Gastrocnemius medialis (tissue), 4 donors: ENCODE results near the gene RGS11. TPM values are rescaled to one million over a fixed set of nuclear protein-coding genes. Genes with fewer than 3 reads are reported as not detected.

ENCODE experiments used
- ATAC-seq, 2 donors: fragments of 150-250 bp; one replicate each; pipeline ENCODE4 v1.9.1; 2016
- DNase-seq, 2 donors: peaks; one replicate each; pipeline ENCODE4 v3.0.0-alpha.2; 2019
- H3K27ac ChIP-seq, 4 donors: fragments of 200-600 bp; sonication (generic); 1 replicate in 1 of 4; 2 replicates in 3 of 4; pipeline ENCODE4 v1.5.1; 2016 to 2018; ENCODE audit warnings: mild to moderate bottlenecking in 2 of 4, moderate library complexity in 1 of 4
- H3K27me3 ChIP-seq, 3 donors: fragments of 200-600 bp; sonication (generic) in 2 of 3; 1 replicate in 1 of 3; 2 replicates in 2 of 3; pipeline versions ENCODE4 v1.5.1 to v1.6.0; 2016 to 2019; ENCODE audit warnings: mild to moderate bottlenecking in 1 of 3, moderate library complexity in 1 of 3
- H3K36me3 ChIP-seq, 2 donors: fragments of 200-600 bp; sonication (generic) in 1 of 2; one replicate each; pipeline ENCODE4 v1.5.1; 2017 to 2018
- H3K4me1 ChIP-seq, 2 donors: fragments of 200-600 bp; sonication (generic) in 1 of 2; one replicate each; pipeline ENCODE4 v1.5.1; 2016 to 2017; ENCODE audit warnings: mild to moderate bottlenecking in 2 of 2
- H3K4me3 ChIP-seq, 4 donors: fragments of 200-600 bp; sonication (generic) in 3 of 4; 1 replicate in 1 of 4; 2 replicates in 3 of 4; pipeline ENCODE4 v1.5.1; 2016 to 2019; ENCODE audit warnings: mild to moderate bottlenecking in 2 of 4
- H3K9me3 ChIP-seq, 3 donors: fragments of 200-600 bp; sonication (generic) in 2 of 3; 1 replicate in 1 of 3; 2 replicates in 2 of 3; pipeline ENCODE4 v1.5.1; 2016 to 2019
- CTCF ChIP-seq, 5 experiments: fragments of 450-650 bp in 3 of 5; fragments of 200-600 bp in 2 of 5; sonication (generic) in 2 of 5; IDR thresholded peaks in 4 of 5; conservative IDR thresholded peaks in 1 of 5; 1 replicate in 4 of 5; 2 replicates in 1 of 5; pipeline ENCODE4 v1.5.1; 2016 to 2019; ENCODE audit warnings: antibody characterized with exemption in 5 of 5, mild to moderate bottlenecking in 3 of 5, moderate library complexity in 3 of 5
- POLR2A ChIP-seq, 2 donors: fragments of 450-650 bp; IDR thresholded peaks; one replicate each; pipeline ENCODE4 v1.6.1; 2017; ENCODE audit warnings: antibody characterized with exemption in 2 of 2, mild to moderate bottlenecking in 2 of 2, moderate library complexity in 2 of 2
- in situ Hi-C, 4 donors: fragments of 200-750 bp; cut with MboI; loops; one replicate each; pipeline versions ENCODE4 v1.15.0 to v1.8.0; 2017; ENCODE audit warnings: low sequenced_read_pairs in 4 of 4
- intact Hi-C: fragments of 100-400 bp; cut with DNase I; formaldehyde crosslinking; loops from one replicate; pipeline ENCODE4 v1.15.1; 2023; ENCODE audit warnings: low total_unique reads
- total RNA-seq, 4 donors: library from RNA; depleted of rRNA; stranded (reverse); fragments of >200 nt; gene quantifications; one replicate each; pipeline versions ENCODE4 v1.1.0 to v1.2.3, GENCODE V29; 2016

Gene RGS11
- total RNA-seq, 4 donors from 2014 or later = 1.2 to 2.2 (median 1.6) TPM

GRCh38 chr16:282491-282890, 6.7 kb upstream of the RGS11 start:
- in situ Hi-C loops = no loop called here
- H3K36me3 ChIP-seq = peaks cover 0 to 5% of the 10 kb centered on the region in 2 donors
- peaks cover 0 to 15% (median 9%) of the 10 kb centered on the region in 3 donors for H3K27me3 ChIP-seq
- H3K4me3 ChIP-seq = no peak overlapping the region
- no peak overlapping the region for H3K27ac ChIP-seq
- no peak for ATAC-seq
- peaks cover 6 to 7% of the 10 kb centered on the region in 2 donors for H3K4me1 ChIP-seq
- no peak for DNase-seq
- intact Hi-C loops = no loop called here
- TF ChIP-seq CTCF (IDR thresholded peaks at IDR 0.05 in 4 of 5, conservative IDR thresholded peaks at IDR 0.05 in 1 of 5) = no peak
- no peak for TF ChIP-seq POLR2A (IDR thresholded peaks at IDR 0.05)
- H3K9me3 ChIP-seq = no peaks in the 10 kb centered on the region

- no peak overlapping the region for H3K27ac ChIP-seq
- no peak for ATAC-seq
- intact Hi-C loops = no loop called here
- no peak overlapping the region for H3K4me3 ChIP-seq
- peaks cover 6 to 7% of the 10 kb centered on the region in 2 donors for H3K4me1 ChIP-seq
- no peaks in the 10 kb centered on the region for H3K36me3 ChIP-seq
- DNase-seq = no peak
- no peak for TF ChIP-seq POLR2A (IDR thresholded peaks at IDR 0.05)
- TF ChIP-seq CTCF (IDR thresholded peaks at IDR 0.05 in 4 of 5, conservative IDR thresholded peaks at IDR 0.05 in 1 of 5) = no peak
- peaks cover 0 to 15% (median 9%) of the 10 kb centered on the region in 3 donors for H3K27me3 ChIP-seq
- H3K9me3 ChIP-seq = no peaks in the 10 kb centered on the region
- in situ Hi-C loops = no loop called here
Observed at GRCh38 chr16:281660-282255, 6.0 kb upstream of the RGS11 start.

DNA sequence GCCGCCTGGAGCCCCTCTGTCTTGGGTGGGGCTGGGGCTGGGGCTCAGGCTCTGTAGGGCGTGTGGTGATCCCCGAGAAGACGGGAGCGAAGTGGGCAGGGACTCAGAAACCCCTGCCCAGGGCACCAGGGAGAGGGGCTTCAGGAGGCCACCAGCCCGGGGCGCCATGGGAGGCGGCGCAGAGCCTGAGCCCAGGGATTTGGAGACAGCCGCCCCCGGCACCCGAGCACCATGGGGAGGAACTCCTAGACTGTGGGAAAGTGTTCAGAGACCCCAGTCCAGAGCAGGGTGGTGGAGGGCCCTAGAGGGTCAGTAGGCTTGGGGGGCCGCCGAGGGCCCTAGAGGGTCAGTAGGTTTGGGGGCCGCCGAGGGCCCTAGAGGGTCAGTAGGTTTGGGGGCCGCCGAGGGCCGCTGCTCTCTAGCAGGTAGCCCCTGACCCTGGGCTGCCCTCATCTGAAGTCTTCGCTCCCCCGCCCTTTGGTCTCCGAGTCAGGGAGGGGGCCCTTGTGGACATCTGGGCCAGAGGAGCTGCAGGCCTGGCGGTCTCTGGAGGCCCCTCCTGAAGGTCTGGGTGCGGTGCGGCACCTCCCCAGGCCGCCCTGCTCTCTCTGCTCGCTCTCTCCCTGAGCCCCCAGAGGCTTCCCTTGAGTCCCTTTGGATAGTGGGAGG, 5.4 kb upstream of the RGS11 start:
- peaks cover 6 to 8% of the 10 kb centered on the region in 2 donors for H3K4me1 ChIP-seq
- in situ Hi-C loops = no loop called here
- ATAC-seq (no peak), DNase-seq (no peak)
- H3K27ac ChIP-seq = no peak overlapping the region
- peak overlapping the region; percentile 25 to 44 (median 28) for H3K4me3 ChIP-seq
- no peaks in the 10 kb centered on the region for H3K9me3 ChIP-seq
- intact Hi-C loops = no loop called here
- H3K27me3 ChIP-seq = peaks cover 0 to 16% (median 11%) of the 10 kb centered on the region in 3 donors
- no peak for TF ChIP-seq CTCF (IDR thresholded peaks at IDR 0.05 in 4 of 5, conservative IDR thresholded peaks at IDR 0.05 in 1 of 5)
- TF ChIP-seq POLR2A (IDR thresholded peaks at IDR 0.05) = no peak
- no peaks in the 10 kb centered on the region for H3K36me3 ChIP-seq

DNA sequence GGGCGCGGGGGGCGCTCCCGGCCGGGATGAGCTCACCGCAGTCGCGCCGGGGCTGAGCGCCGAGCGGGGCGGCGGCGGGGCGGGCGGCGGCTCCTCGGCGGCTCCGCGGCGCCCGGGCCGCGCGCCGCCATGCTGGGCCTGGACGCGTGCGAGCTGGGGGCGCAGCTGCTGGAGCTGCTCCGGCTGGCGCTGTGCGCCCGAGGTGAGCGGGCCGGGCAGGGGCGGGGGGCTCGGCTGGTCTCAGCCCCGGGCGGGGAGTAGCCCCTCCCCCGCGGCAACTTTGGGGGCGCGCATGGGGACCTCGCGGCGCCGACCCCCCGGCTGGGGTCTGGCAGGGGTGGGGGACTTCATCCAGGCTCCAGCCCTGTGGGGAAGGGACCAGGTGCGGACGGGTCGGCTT, 4.8 kb upstream of the RGS11 start, which contains the start of gene ARHGDIG:
Gene ARHGDIG, plus strand, starts transcription at position 40 of the 400 bp plus-strand sequence. Its CDS starts 90 bp downstream, at position 130.
- intact Hi-C loops (no loop called here), in situ Hi-C loops (no loop called here)
- Histone ChIP-seq H3K9me3 (no peaks in the 10 kb centered on the region), H3K4me1 (peaks cover 6 to 11% of the 10 kb centered on the region in 2 donors), H3K27ac (no peak within 1 kb of the TSS), H3K36me3 (no peaks in the 10 kb centered on the region), H3K4me3 (peak within 1 kb of the TSS; percentile 25 to 44 (median 28)), H3K27me3 (peaks cover 0 to 18% (median 12%) of the 10 kb centered on the region in 3 donors)
- TF ChIP-seq POLR2A (IDR thresholded peaks at IDR 0.05) = no peak
- TF ChIP-seq CTCF (IDR thresholded peaks at IDR 0.05 in 4 of 5, conservative IDR thresholded peaks at IDR 0.05 in 1 of 5) = no peak
- ATAC-seq = peak in 1 of 2 donors; percentile 28
- no peak for DNase-seq
